ENCODE results near the gene CYP2J2. TPM values are rescaled to one million over a fixed set of nuclear protein-coding genes. Genes with fewer than 3 reads are reported as not detected.
"Not testable (repeated sequence)": the region's sequence is repeated elsewhere in the genome, so short reads cannot be mapped to it uniquely, and the experiment has no call there.

The CYP2J2 gene
- total RNA-seq, 3 donors from 2014 or later (not counting 1 experiment from before 2014, with no cell fraction given): 0.20 to 0.21 TPM; not detected in 1

- no peak overlapping the region for H3K4me3 Mint-ChIP-seq
- ATAC-seq: no peak
- H3K36me3 Mint-ChIP-seq: peaks cover 15% of the 10 kb centered on the region
- Histone ChIP-seq H3K27ac (ENCODE audit: low read length) (no peak overlapping the region), H3K9me3 (ENCODE audit: control insufficient read depth, insufficient read depth, low read length) (no peaks in the 10 kb centered on the region), H3K27me3 (ENCODE audit: control insufficient read depth, insufficient read depth, low read length) (peaks cover 5% of the 10 kb centered on the region), H3K4me3 (ENCODE audit: low read length) (no peak overlapping the region), H3K36me3 (ENCODE audit: control insufficient read depth, insufficient read depth, low read length) (no peaks in the 10 kb centered on the region), H3K4me1 (ENCODE audit: control insufficient read depth, insufficient read depth, low read length) (peaks cover 11% of the 10 kb centered on the region)
- no peak for DNase-seq
- peaks cover 39 to 49% of the 10 kb centered on the region in 2 donors for H3K27me3 Mint-ChIP-seq (ENCODE audit: low read depth in 2 of 2)
- TF ChIP-seq, protein P1, sequence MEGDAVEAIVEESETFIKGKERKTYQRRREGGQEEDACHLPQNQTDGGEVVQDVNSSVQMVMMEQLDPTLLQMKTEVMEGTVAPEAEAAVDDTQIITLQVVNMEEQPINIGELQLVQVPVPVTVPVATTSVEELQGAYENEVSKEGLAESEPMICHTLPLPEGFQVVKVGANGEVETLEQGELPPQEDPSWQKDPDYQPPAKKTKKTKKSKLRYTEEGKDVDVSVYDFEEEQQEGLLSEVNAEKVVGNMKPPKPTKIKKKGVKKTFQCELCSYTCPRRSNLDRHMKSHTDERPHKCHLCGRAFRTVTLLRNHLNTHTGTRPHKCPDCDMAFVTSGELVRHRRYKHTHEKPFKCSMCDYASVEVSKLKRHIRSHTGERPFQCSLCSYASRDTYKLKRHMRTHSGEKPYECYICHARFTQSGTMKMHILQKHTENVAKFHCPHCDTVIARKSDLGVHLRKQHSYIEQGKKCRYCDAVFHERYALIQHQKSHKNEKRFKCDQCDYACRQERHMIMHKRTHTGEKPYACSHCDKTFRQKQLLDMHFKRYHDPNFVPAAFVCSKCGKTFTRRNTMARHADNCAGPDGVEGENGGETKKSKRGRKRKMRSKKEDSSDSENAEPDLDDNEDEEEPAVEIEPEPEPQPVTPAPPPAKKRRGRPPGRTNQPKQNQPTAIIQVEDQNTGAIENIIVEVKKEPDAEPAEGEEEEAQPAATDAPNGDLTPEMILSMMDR (IDR thresholded peaks at IDR 0.05): no peak
- H3K27ac Mint-ChIP-seq: no peak overlapping the region
- peaks cover 16 to 17% of the 10 kb centered on the region in 2 donors for H3K4me1 Mint-ChIP-seq
- H3K9me3 Mint-ChIP-seq: peaks cover 0 to 5% of the 10 kb centered on the region in 2 donors
- intact Hi-C loops (cut with micrococcal nuclease): no loop called here
These were observed 1.9 kb downstream of the CYP2J2 start for GRCh38 chr1:59924653-59925052.

GRCh38 chr1:59921258-59921899 is 5.2 kb downstream of the CYP2J2 start:
- H3K4me3 Mint-ChIP-seq; H3K4me3 ChIP-seq (ENCODE audit: low read length); H3K9me3 Mint-ChIP-seq; H3K27me3 ChIP-seq (ENCODE audit: control insufficient read depth, insufficient read depth, low read length); H3K27ac ChIP-seq (ENCODE audit: low read length); H3K27ac Mint-ChIP-seq; intact Hi-C loops (cut with micrococcal nuclease); H3K4me1 Mint-ChIP-seq; H3K4me1 ChIP-seq (ENCODE audit: control insufficient read depth, insufficient read depth, low read length); H3K9me3 ChIP-seq (ENCODE audit: control insufficient read depth, insufficient read depth, low read length); DNase-seq; ATAC-seq; H3K36me3 ChIP-seq (ENCODE audit: control insufficient read depth, insufficient read depth, low read length): not testable (repeated sequence)
- H3K27me3 Mint-ChIP-seq (ENCODE audit: low read depth in 2 of 2): peaks cover 20 to 42% of the 10 kb centered on the region in 2 donors
- H3K36me3 Mint-ChIP-seq: peaks cover 15% of the 10 kb centered on the region
- 87% methylated on average over 6 of the region's 6 CpGs for WGBS (ENCODE audit: insufficient coverage)

GRCh38 chr1:59919746-59920145 is 6.8 kb downstream of the CYP2J2 start:
- ATAC-seq (no peak), DNase-seq (no peak)
- WGBS (ENCODE audit: insufficient coverage): 100% methylated on average over 1 of the region's 2 CpGs
- Mint-ChIP-seq H3K9me3 (peaks cover 0 to 5% of the 10 kb centered on the region in 2 donors), H3K36me3 (peaks cover 9% of the 10 kb centered on the region), H3K27me3 (ENCODE audit: low read depth in 2 of 2) (peaks cover 15 to 34% of the 10 kb centered on the region in 2 donors), H3K27ac (no peak overlapping the region), H3K4me1 (no peaks in the 10 kb centered on the region), H3K4me3 (no peak overlapping the region)
- no peaks in the 10 kb centered on the region for H3K9me3 ChIP-seq (ENCODE audit: control insufficient read depth, insufficient read depth, low read length)
- no peaks in the 10 kb centered on the region for H3K27me3 ChIP-seq (ENCODE audit: control insufficient read depth, insufficient read depth, low read length)
- intact Hi-C loops (cut with micrococcal nuclease): no loop called here
- H3K4me1 ChIP-seq (ENCODE audit: control insufficient read depth, insufficient read depth, low read length): no peaks in the 10 kb centered on the region
- TF ChIP-seq, protein P1 (IDR thresholded peaks at IDR 0.05): no peak
- no peak overlapping the region for H3K27ac ChIP-seq (ENCODE audit: low read length)
- no peaks in the 10 kb centered on the region for H3K36me3 ChIP-seq (ENCODE audit: control insufficient read depth, insufficient read depth, low read length)
- H3K4me3 ChIP-seq (ENCODE audit: low read length): no peak overlapping the region

GRCh38 chr1:59917785-59918180 is 8.8 kb downstream of the CYP2J2 start:
- TF ChIP-seq, protein P1 (IDR thresholded peaks at IDR 0.05): no peak
- Histone ChIP-seq H3K27me3 (ENCODE audit: control insufficient read depth, insufficient read depth, low read length) (no peaks in the 10 kb centered on the region), H3K9me3 (ENCODE audit: control insufficient read depth, insufficient read depth, low read length) (no peaks in the 10 kb centered on the region), H3K36me3 (ENCODE audit: control insufficient read depth, insufficient read depth, low read length) (no peaks in the 10 kb centered on the region), H3K4me3 (ENCODE audit: low read length) (no peak overlapping the region), H3K4me1 (ENCODE audit: control insufficient read depth, insufficient read depth, low read length) (no peaks in the 10 kb centered on the region), H3K27ac (ENCODE audit: low read length) (no peak overlapping the region)
- H3K36me3 Mint-ChIP-seq: no peaks in the 10 kb centered on the region
- H3K9me3 Mint-ChIP-seq: no peaks in the 10 kb centered on the region
- no peak overlapping the region for H3K4me3 Mint-ChIP-seq
- intact Hi-C loops (cut with micrococcal nuclease): no loop called here
- no peak for DNase-seq
- peaks cover 8 to 28% of the 10 kb centered on the region in 2 donors for H3K27me3 Mint-ChIP-seq (ENCODE audit: low read depth in 2 of 2)
- H3K27ac Mint-ChIP-seq: no peak overlapping the region
- ATAC-seq: no peak
- 76% methylated on average over 2 of the region's 2 CpGs for WGBS (ENCODE audit: insufficient coverage)
- no peaks in the 10 kb centered on the region for H3K4me1 Mint-ChIP-seq
